C4-2B (cell line): ENCODE results near the gene MCOLN2.

Source experiments
- ZFX ChIP-seq: fragments of 450-650 bp; IDR thresholded peaks from 2 replicates; pipeline ENCODE4 v1.6.1; 2017
- TF ChIP-seq, protein P1 (sequence below): fragments of 450-650 bp; conservative IDR thresholded peaks from 2 replicates; pipeline ENCODE4 v1.5.1; 2017; ENCODE audit warnings: mild to moderate bottlenecking

DNA sequence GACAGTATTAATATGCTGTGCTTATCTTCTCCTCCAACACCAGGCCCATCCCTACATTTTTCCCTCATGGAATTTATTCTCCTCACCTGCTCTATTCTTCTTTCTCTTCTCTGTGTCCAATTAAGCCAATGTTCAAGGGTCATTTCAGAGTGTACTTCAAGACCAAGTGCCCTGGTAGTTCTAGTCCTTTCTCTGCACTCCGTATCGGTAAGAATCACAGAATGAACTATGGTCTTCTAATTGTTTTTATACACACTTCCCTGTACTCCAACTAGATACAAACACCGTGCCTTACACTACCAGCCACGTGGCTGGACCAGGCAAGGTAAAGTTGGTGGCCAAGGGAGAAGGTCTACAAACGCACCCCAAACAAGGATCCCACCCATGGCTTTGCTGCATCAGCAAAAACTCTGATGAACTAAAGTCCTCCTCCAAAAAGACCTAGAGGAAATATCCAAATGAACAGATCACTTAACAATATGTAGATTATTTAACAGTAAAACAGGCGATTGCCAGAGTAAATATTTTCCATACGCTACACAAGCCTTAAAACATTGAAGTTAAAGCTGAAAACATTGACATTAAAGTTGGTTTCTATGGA lies 63.8 kb downstream of the MCOLN2 start:
- TF ChIP-seq, protein P1, sequence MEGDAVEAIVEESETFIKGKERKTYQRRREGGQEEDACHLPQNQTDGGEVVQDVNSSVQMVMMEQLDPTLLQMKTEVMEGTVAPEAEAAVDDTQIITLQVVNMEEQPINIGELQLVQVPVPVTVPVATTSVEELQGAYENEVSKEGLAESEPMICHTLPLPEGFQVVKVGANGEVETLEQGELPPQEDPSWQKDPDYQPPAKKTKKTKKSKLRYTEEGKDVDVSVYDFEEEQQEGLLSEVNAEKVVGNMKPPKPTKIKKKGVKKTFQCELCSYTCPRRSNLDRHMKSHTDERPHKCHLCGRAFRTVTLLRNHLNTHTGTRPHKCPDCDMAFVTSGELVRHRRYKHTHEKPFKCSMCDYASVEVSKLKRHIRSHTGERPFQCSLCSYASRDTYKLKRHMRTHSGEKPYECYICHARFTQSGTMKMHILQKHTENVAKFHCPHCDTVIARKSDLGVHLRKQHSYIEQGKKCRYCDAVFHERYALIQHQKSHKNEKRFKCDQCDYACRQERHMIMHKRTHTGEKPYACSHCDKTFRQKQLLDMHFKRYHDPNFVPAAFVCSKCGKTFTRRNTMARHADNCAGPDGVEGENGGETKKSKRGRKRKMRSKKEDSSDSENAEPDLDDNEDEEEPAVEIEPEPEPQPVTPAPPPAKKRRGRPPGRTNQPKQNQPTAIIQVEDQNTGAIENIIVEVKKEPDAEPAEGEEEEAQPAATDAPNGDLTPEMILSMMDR: no peak
- TF ChIP-seq ZFX: no peak
